Retinal pigment epithelial cell (primary cell): ENCODE data around the gene TTC28.

Experiments
- DNase-seq: peaks from one replicate; pipeline ENCODE4 v3.0.0-alpha.2; 2010; ENCODE audit warnings: low read depth
- H3K4me3 ChIP-seq: 2 replicates; pipeline ENCODE4 v1.5.1; 2011; ENCODE audit warnings: mild to moderate bottlenecking, low read length, control low read depth, moderate library complexity
- CTCF ChIP-seq: conservative IDR thresholded peaks from 2 replicates; pipeline ENCODE4 v1.5.1; 2011; ENCODE audit warnings: low read depth, low read length, control low read depth, inconsistent platforms

TTC28 gene

GRCh38 chr22:28241656-28242290 lies 437.9 kb downstream of the TTC28 start:
- no peak for DNase-seq
- TF ChIP-seq CTCF: no peak
- no peak overlapping the region for H3K4me3 ChIP-seq

- TF ChIP-seq CTCF: no peak
- H3K4me3 ChIP-seq: no peak overlapping the region
- no peak for DNase-seq
These were observed 439.7 kb downstream of the TTC28 start for GRCh38 chr22:28239941-28240340.

GRCh38 chr22:28237783-28238182 lies 441.9 kb downstream of the TTC28 start:
- no peak for DNase-seq
- no peak for TF ChIP-seq CTCF
- no peak overlapping the region for H3K4me3 ChIP-seq

GRCh38 chr22:28237112-28237511 lies 442.5 kb downstream of the TTC28 start:
- no peak overlapping the region for H3K4me3 ChIP-seq
- TF ChIP-seq CTCF: no peak
- no peak for DNase-seq

GRCh38 chr22:28232204-28232603 lies 447.4 kb downstream of the TTC28 start:
- DNase-seq: no peak
- no peak overlapping the region for H3K4me3 ChIP-seq
- TF ChIP-seq CTCF: no peak

GRCh38 chr22:28231441-28231840 lies 448.2 kb downstream of the TTC28 start:
- TF ChIP-seq CTCF: no peak
- H3K4me3 ChIP-seq: no peak overlapping the region
- DNase-seq: no peak

- DNase-seq: no peak
These were observed 449.0 kb downstream of the TTC28 start for GRCh38 chr22:28230671-28231070.

More at GRCh38 chr22:28230671-28231070, 449.0 kb downstream of the TTC28 start:
- TF ChIP-seq CTCF: no peak
- H3K4me3 ChIP-seq: no peak overlapping the region
